GM19455 (cell line): ENCODE measurements around the gene PDE11A.

Source experiments
- ATAC-seq: cut with Tn5 transposase; IDR thresholded peaks from one replicate; pipeline ENCODE4 v1.9.1; 2021; ENCODE audit not compliant: unreplicated experiment

The PDE11A gene

DNA sequence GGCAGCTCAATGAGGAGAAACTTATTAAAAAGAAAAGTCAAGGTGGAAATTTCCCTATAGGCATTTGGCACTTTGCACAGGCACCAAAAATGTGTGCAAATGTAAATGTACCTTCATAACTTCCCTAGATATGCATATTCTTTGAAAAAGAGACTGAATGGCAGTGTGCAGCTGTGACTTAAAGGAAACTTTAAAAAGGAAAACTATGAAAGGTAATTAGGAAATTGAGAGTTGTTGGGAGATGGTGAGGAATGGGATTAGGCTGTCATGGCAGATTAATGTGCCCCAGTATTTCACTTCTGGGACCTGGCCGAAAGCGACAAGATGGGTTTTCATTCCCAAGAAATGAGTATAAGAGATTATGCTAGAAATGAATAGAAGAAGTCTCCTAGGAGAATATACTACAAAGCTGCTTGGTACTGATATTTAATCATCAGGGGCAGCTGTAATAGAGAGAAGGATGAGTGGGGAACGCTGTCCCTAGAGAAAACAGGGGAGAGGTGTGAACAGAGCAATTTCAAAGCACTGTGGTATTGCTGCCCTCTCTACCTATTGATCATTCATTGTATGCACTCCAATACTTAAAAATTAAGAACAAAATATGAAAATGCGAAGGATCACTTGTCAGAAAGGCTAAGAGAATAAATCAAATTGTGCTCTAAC, 366.9 kb downstream of the PDE11A start:
- no peak for ATAC-seq

GRCh38 chr2:177703159-177703558, 369.4 kb downstream of the PDE11A start:
- ATAC-seq: no peak

DNA sequence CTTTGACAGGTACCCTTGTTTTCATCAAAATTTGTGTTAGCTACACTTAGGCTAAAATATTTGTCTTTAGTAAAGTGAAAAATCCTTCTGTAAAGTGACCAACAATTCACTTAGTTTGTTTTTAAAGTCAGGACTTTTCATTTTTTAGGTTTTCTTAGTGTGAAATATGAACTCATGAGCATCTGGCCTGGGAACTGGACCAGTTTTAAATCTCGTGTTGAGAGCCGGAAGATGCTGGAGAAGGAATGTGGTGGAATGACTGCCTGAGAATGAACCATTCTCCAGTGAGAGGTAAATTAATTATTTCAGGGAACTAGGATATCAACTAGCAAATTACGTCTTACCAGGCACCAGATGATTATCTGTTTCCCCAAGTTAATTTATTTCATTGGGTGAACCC, 374.3 kb downstream of the PDE11A start:
- no peak for ATAC-seq

- no peak for ATAC-seq
Measured at GRCh38 chr2:177694348-177694747, 378.2 kb downstream of the PDE11A start.

GRCh38 chr2:177693658-177694339, 378.8 kb downstream of the PDE11A start:
- ATAC-seq: no peak

- no peak for ATAC-seq
Measured at GRCh38 chr2:177692783-177693269, 379.8 kb downstream of the PDE11A start.

- ATAC-seq: no peak
Measured at GRCh38 chr2:177692042-177692782, 380.4 kb downstream of the PDE11A start.

GRCh38 chr2:177691177-177691576, 381.4 kb downstream of the PDE11A start:
- ATAC-seq: no peak

DNA sequence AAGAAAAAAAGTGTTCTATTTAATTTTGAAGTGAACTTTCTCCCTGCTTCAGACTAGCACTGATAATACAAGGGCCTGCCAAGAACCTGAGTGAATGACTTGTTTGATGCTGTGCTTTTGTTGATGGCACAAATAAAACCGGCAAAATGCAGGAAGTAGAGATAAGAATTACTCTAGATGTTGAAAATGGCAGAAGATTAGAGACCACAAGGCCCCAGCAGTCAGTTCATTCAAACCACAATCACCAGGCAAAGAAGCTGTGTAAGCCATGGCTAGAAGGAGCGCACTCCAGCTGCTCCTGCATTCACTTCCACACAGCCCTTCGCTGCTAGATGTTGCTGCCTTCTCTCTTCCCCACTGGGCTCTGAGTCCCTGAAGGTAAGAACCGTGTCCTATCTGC, 383.0 kb downstream of the PDE11A start:
- ATAC-seq: no peak

- no peak for ATAC-seq
Measured at GRCh38 chr2:177688844-177689243, 383.7 kb downstream of the PDE11A start.

- ATAC-seq: no peak
Measured at GRCh38 chr2:177683661-177684069, 388.9 kb downstream of the PDE11A start.

DNA sequence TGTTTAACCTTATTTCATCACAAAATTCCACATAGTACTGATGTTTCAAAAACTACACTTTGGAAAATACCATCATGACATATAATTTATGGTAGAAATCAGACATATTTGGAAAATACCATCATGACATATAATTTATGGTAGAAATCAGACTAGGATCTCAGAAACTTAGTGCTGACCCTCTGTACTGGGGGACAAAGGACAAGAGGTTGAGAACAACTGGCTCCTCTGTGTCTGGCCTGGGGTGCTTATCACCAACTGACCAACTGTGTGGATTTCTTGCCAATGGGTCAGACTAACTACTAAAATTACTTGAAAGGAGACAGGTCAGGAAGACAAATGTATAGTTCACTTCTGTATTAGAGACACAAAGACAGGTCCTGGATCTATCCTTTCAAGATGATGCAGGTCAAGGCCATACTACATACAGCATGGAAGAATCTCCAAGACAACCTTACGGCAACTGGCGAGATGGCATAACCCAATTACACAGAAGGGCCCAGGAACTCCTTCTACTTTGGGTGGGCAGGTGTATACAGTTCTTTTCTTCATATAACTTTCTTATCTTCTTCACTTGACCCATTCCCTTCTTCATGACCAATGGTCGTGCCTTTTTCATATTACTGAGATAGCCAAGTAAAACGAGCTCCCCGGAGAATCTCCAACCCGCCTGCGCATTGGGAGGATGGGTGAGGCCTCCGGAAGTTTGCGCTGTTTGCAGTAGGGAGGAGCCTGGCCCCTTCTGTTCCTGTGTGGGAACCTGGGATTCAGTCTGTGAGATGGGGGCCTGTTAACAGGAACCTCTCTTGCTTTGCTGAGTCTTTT, 389.5 kb downstream of the PDE11A start:
- ATAC-seq: no peak

GRCh38 chr2:177682006-177682405, 390.6 kb downstream of the PDE11A start:
- ATAC-seq: no peak

- ATAC-seq: no peak
Measured at GRCh38 chr2:177680866-177681712, 391.5 kb downstream of the PDE11A start.

GRCh38 chr2:177679611-177680605, 392.7 kb downstream of the PDE11A start:
- ATAC-seq: no peak

GRCh38 chr2:177678939-177679338, 393.6 kb downstream of the PDE11A start:
- no peak for ATAC-seq

GRCh38 chr2:177676636-177677035, 395.9 kb downstream of the PDE11A start:
- ATAC-seq: no peak

DNA sequence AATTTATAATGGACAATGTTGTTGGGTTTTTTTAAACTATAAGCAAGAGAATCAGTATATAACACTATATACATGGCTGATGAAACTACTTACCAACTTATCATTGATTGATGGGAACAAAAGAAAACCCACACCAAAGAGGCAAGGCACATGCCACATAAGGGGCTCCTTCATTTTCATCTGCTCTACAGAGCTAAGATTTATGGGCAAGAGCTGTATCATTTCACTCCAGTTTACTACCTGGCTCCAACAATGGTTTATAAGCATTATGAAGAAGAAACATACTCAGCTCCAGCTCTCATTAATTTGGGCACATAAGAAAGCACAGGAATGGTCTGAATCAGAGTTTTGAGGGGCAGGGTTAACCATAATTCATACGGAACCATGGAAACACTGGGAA, 396.8 kb downstream of the PDE11A start:
- no peak for ATAC-seq

- ATAC-seq: no peak
Measured at GRCh38 chr2:177675350-177675821, 397.2 kb downstream of the PDE11A start.
